Measurements from ENCODE around the gene ZBTB20.

Gene ZBTB20

DNA sequence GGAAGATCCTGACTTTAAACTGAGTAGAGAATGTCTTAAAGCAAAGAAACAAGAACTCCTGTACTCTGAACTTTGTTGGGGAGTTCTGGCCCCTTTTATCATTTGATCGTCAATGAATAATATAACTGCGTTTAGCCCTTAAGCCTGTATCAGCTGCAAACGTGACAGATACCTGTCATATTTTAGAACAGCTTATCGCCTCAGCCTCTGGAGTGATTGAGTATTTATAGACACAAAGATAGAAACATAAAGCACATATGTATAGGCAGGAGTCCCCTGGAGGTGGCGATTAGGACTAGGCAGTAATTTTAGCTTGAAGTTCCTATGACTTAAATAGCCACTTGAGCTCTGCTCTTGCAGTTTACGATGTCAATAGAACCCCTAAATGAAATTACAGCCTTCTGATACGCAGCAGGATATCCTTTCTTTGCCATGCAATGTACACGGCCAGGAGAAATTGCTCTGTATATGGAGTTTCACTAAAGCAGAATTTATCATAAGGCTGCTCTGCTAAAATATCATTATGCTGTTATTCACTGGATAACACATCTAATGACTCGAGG, 531.5 kb downstream of the ZBTB20 start:
- peak; percentile 47 for DNase-seq

- no peak for DNase-seq
These were observed 537.0 kb downstream of the ZBTB20 start for GRCh38 chr3:114609973-114610630.

GRCh38 chr3:114608293-114608692, 538.8 kb downstream of the ZBTB20 start:
- DNase-seq = no peak

- DNase-seq = no peak
These were observed 540.8 kb downstream of the ZBTB20 start for GRCh38 chr3:114606336-114606735.

GRCh38 chr3:114600571-114600970, 546.5 kb downstream of the ZBTB20 start:
- no peak for DNase-seq

- no peak for DNase-seq
These were observed 549.2 kb downstream of the ZBTB20 start for GRCh38 chr3:114597871-114598270.

DNA sequence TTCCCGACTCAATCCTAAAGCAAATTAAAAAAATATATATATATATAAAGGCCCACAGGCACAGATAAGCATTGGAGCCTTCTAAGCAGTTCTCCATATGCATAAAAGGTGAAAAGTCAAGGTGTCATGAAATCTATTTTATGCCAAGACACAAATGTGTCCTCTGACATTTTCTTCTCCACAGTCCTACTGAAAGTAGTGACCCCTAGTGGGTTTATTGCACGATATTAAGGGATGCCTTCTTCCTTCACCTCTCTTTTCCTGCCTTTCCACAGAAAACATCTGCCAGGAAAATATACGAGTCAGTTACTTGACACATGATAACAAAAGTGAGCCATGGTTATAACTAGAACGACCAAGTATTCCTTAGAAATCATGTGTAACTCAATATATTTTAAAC, 550.1 kb downstream of the ZBTB20 start:
- no peak for DNase-seq

DNA sequence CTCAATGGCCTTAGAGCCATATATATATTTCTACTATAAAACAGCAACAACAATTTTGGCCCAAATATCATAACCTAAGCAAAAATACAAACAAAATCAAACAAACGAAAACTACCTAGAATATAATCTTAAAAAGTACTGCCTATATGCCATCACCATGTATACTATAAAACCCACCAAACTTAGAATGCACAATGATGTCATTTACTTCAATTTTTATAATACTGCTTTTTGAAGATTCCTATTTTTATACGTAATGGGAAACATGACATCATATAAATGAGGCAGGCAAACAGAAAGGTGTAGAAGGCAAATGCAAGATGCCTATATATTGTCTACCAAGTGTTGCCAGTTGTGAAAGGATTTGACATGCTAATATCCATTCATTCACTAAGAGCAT, 550.9 kb downstream of the ZBTB20 start:
- DNase-seq = no peak

- no peak for DNase-seq
These were observed 551.5 kb downstream of the ZBTB20 start for GRCh38 chr3:114595522-114596028.

GRCh38 chr3:114590309-114591047, 556.6 kb downstream of the ZBTB20 start:
- DNase-seq = no peak

DNA sequence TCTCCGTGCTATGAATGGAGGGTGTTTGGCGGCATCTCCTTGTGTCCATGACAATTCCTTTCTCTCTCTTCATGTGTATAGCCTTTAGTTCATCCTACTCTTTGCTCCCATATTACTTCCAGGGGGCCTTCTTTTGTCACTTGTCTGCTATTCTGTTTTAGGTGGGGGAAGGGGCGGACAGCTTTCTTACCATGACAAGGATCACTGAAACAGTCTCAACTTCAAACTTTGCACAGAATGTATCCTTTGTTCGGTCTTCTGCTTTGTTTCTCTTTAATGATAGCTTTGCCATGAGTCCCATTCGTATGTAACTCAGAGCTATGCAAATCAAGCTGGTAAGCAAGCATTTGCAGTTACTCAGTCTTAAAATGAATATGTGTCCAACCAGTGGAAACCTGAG, 559.1 kb downstream of the ZBTB20 start:
- no peak for DNase-seq

GRCh38 chr3:114586119-114586518, 561.0 kb downstream of the ZBTB20 start:
- no peak for DNase-seq

- no peak for DNase-seq
These were observed 561.4 kb downstream of the ZBTB20 start for GRCh38 chr3:114585687-114586086.

DNA sequence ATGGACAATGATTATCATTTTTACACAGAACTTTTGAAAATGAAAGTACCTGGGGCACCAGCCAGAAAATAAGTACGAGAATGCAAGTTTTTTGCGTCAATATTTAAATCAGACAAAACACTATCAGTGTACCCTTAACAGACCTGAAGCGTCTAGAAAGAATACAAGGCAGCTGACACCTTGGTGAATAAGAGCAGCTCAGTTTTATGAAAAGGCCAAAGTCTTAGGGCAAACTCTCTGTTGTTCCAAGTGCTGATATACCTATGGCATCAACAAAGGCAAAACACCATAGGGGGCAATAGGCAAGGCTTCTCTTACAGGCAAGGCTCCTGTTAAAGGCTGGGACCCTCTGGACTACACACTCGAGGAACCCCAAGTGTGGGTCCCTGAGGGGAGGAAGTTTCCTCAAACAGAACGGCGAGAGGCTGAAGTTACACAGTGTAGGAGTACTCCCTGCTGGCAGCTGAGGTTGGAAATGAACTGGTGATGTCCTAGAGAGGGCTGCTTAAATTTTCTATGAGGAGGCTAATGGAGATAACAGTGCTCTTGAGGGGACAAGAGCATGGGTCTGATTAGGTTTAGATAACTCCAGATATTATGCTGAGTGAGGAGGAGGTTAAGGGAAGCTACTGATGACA, 562.2 kb downstream of the ZBTB20 start:
- no peak for DNase-seq

DNA sequence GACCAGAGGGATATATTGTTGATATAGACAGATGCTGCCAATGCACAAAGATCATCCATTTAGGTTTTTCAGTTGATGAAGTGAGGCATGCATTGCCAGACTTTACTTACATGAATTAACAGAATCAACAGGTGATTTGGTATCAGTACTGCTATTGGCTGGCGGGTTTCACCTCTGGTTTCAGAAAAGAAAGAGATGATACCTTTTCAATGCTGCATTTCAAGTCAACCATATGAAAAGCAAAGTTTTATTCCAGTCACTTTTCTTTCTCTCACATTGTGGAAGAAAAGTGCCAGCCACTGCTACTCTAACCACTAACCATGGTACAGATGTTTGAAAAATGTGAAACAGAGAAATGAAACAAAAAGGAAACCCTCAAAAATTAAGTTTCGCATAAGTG, 564.2 kb downstream of the ZBTB20 start:
- DNase-seq = no peak

GRCh38 chr3:114572364-114573062, 574.6 kb downstream of the ZBTB20 start:
- DNase-seq = no peak

- no peak for DNase-seq
These were observed 575.7 kb downstream of the ZBTB20 start for GRCh38 chr3:114571363-114571762.

- no peak for DNase-seq
These were observed 577.9 kb downstream of the ZBTB20 start for GRCh38 chr3:114569186-114569585.

- DNase-seq = no peak
These were observed 579.3 kb downstream of the ZBTB20 start for GRCh38 chr3:114567771-114568170.

DNA sequence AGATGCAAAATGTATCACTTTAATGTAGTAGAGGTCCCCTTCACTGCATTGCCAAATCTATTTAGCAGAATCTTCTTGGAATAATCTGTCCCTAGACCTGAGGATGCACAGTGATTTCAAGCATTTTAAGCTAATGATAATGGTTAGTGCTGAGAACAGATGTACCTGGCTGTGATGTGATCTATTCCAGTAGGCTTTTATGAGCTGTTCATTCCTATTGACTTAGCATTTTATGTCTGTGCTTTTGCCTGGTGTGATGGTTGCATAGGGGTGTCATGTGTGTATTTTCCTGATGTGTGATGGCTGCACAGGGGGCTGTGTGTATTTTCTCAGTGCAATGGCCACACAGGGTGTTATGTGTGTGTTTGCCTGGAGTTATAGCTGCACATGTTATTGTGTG, 580.3 kb downstream of the ZBTB20 start:
- no peak for DNase-seq

GRCh38 chr3:114566162-114566755, 580.8 kb downstream of the ZBTB20 start:
- no peak for DNase-seq

- DNase-seq = no peak
These were observed 581.9 kb downstream of the ZBTB20 start for GRCh38 chr3:114565216-114565615.

DNA sequence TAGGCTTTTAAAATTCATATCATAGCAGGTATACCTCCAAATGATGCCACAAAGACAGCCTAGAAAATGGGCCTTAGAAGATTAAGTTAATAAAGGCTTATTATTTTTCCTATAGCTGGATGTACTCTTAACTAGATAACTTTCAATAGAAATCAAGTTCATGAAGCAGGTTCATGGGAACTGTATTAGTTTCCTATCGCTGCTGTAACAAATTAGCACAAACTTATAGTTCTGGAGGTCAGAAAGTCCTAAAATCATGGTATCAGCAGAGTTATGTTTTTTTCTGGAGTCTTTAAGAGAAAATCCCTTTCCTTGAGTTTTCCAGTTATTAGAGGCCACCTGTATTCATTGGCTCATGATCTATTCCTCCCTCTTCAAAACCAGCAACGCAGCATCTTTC, 583.4 kb downstream of the ZBTB20 start:
- DNase-seq = no peak

Data from DMS79 treated with DMSO at 0.1 percent for 48 hours (cell line).